Measurements from ENCODE around the gene WDR5B.

DNA sequence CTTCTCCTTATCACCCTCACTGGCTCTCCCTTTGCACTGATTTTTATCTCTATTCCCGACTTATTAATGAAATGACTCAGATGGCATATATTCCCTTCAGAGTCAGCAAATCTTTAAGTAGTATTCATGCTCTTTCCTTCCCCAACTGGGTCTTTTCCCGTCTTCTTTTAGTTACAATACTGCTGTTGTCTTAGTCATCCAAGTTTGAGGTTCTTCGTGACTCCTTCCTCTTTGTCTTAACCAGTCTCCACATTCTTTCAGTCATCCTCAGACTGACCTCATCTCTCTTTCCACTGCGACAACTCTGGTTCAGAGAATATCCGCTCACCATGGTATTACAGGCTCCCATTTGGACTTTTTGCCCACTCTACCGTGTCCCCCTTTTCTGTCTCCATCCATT, 12.4 kb downstream of the WDR5B start:
- TF ChIP-seq, protein P1, sequence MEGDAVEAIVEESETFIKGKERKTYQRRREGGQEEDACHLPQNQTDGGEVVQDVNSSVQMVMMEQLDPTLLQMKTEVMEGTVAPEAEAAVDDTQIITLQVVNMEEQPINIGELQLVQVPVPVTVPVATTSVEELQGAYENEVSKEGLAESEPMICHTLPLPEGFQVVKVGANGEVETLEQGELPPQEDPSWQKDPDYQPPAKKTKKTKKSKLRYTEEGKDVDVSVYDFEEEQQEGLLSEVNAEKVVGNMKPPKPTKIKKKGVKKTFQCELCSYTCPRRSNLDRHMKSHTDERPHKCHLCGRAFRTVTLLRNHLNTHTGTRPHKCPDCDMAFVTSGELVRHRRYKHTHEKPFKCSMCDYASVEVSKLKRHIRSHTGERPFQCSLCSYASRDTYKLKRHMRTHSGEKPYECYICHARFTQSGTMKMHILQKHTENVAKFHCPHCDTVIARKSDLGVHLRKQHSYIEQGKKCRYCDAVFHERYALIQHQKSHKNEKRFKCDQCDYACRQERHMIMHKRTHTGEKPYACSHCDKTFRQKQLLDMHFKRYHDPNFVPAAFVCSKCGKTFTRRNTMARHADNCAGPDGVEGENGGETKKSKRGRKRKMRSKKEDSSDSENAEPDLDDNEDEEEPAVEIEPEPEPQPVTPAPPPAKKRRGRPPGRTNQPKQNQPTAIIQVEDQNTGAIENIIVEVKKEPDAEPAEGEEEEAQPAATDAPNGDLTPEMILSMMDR (conservative IDR thresholded peaks at IDR 0.05; ENCODE audit: low read depth, low read length) = no peak
- TF ChIP-seq RAD21 (IDR thresholded peaks at IDR 0.05; ENCODE audit: low read length) (no peak), NFE2L2 (IDR thresholded peaks at IDR 0.05; ENCODE audit: low read depth, low read length) (no peak), POLR2A (IDR thresholded peaks at IDR 0.05; ENCODE audit: low read depth, low read length) (no peak), MXI1 (IDR thresholded peaks at IDR 0.05; ENCODE audit: borderline replicate concordance, low read depth, low read length) (no peak), RFX5 (IDR thresholded peaks at IDR 0.05; ENCODE audit: low read depth, low read length) (no peak), RCOR1 (IDR thresholded peaks at IDR 0.05; ENCODE audit: insufficient replicate concordance, low read length) (no peak), CHD1 (IDR thresholded peaks at IDR 0.05; ENCODE audit: low read depth, low read length) (no peak)
- TF ChIP-seq, protein P2, sequence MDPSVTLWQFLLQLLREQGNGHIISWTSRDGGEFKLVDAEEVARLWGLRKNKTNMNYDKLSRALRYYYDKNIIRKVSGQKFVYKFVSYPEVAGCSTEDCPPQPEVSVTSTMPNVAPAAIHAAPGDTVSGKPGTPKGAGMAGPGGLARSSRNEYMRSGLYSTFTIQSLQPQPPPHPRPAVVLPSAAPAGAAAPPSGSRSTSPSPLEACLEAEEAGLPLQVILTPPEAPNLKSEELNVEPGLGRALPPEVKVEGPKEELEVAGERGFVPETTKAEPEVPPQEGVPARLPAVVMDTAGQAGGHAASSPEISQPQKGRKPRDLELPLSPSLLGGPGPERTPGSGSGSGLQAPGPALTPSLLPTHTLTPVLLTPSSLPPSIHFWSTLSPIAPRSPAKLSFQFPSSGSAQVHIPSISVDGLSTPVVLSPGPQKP (IDR thresholded peaks at IDR 0.05; ENCODE audit: borderline replicate concordance, low read depth, low read length) = no peak
